Measurements from ENCODE around the gene ACADVL. TPM values are rescaled to one million over a fixed set of nuclear protein-coding genes. Genes with fewer than 3 reads are reported as not detected.
A peak's percentile ranks its signal among the peaks of the same experiment; 100 is the strongest.
"Not testable (repeated sequence)": the region's sequence is repeated elsewhere in the genome, so short reads cannot be mapped to it uniquely, and the experiment has no call there.

Gene ACADVL
- total RNA-seq, 4 donors from 2014 or later = 677 to 996 (median 722) TPM

DNA sequence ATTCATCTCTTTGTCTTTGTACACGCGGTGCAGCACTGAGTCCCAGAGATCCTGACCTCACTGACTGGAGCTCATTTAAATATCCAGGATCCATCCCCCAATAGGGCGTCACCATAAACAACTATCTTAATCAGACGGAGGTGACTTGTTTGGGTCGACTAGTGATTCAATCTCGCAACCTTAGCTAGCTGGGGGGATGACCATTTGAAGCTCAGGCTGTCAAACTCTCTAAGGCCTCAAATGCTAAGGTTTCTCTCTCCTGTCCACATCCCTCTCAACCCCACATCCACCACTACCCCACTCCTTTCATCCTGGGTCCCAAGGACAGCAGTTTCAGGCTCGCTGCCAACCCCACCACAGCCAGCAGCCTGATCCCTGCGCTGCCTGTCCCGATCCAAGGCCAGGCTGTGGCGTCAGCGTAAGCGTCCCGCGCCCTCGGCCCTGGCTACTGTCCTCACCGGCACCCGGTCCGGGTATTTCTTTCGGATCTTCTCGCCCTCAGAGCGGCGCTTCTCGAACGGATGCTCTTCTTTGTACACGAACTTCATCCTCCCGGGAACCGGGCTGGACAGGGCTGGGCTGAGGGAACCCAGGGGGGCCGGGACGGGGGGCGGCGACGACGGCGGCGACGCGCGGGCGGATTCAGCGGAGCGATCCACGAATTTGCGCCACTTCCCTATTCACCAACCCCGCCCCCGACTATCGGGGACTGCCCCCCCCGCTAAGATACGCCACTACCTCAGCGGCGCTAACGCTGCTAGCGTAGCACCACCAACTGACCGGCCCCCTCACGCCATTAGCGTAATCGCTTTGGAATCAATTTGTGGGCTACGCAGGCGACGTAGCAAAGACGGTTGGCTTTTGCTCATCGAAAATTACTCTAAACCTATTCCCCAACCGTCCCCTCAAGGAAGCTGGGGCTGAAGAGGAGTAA, 22.3 kb downstream of the ACADVL start, which contains the start of gene GABARAP:
Gene GABARAP, minus strand, starts transcription at position 667 of the 934 bp plus-strand sequence. Its CDS starts 119 bp downstream, at position 548.
- ATAC-seq (ENCODE audit: low FRiP score) = peak; percentile 34
- TF ChIP-seq, protein P1, sequence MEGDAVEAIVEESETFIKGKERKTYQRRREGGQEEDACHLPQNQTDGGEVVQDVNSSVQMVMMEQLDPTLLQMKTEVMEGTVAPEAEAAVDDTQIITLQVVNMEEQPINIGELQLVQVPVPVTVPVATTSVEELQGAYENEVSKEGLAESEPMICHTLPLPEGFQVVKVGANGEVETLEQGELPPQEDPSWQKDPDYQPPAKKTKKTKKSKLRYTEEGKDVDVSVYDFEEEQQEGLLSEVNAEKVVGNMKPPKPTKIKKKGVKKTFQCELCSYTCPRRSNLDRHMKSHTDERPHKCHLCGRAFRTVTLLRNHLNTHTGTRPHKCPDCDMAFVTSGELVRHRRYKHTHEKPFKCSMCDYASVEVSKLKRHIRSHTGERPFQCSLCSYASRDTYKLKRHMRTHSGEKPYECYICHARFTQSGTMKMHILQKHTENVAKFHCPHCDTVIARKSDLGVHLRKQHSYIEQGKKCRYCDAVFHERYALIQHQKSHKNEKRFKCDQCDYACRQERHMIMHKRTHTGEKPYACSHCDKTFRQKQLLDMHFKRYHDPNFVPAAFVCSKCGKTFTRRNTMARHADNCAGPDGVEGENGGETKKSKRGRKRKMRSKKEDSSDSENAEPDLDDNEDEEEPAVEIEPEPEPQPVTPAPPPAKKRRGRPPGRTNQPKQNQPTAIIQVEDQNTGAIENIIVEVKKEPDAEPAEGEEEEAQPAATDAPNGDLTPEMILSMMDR (IDR thresholded peaks at IDR 0.05) = no peak
- peak; percentile 94 for DNase-seq (ENCODE audit: low spot score)

DNA sequence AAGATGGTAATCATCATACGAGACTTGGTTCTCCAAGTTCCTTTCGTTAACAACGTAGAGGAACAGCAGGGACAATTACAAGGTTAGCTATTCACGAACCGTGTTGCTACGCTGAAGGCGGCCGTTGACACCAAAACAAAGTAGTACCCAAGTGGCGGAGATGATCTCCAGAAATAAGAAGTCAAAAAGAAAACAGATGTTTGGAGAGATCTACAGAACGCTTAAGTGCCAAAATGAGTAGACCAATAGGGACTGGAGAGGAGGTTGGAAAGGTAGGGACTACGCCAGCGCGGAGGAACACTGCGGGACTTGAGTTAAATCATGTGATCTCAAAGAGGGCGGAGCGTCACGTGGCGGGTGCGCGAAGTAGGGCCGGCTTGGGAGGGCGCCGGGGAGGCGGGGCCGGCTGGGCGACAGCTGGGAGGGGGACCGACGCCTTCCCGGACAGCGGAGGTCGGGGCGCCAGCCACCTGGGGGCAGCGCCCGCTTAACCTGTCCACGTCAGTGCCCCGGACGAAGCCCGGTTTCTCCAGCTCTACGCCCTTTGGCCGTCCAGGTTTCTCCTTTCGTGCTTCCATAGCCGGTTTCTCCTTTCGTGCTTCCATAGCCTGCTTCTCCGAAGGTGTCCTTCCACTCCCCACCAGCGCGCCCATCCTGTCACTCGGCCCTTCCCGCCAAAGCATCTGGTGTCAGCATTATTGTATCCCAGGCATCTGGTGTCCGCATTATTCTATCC, 23.1 kb downstream of the ACADVL start:
- peak; percentile 97 for DNase-seq (ENCODE audit: low spot score)
- TF ChIP-seq, protein P1 (IDR thresholded peaks at IDR 0.05) = no peak
- ATAC-seq (ENCODE audit: low FRiP score) = peak; percentile 45

DNA sequence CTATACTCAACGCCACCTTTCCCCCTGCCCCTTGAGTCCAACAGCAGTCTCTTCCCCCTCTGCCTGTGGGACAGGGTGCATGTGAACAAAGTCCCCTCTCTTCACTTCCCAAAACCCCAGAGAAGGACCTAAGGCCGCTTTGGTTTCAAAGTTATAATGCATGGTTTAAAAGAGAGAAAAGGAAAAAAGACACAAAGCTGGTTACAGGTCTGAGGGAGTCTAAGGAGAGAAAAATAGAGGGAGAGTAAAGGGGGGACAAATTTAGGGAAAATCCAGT, 23.7 kb downstream of the ACADVL start:
- TF ChIP-seq, protein P1 (IDR thresholded peaks at IDR 0.05) = no peak

DNA sequence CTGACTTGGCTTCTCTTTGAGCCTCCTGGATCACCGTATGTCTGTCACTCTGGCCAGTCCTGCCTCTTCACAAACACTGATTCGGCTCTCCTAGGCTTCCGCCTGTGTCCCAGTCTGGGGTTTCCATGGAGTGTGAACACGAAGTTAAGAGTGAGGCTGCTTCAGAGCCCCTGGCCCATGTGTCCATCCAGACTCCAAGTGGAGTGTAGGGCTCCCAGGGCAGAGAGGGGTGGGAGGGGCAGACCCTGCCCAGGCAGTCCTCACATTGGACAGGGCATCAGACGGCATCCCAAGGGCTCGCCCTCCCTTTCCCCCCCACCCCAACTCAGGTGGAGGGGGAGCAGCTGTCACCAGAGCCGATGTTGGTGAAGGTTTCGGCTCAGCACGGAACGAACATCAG, 24.1 kb downstream of the ACADVL start:
- not testable (repeated sequence) for ATAC-seq (ENCODE audit: low FRiP score); DNase-seq (ENCODE audit: low spot score)

More for the DNA sequence above, 23.7 kb downstream of the ACADVL start:
- ATAC-seq (ENCODE audit: low FRiP score) = no peak
- no peak for DNase-seq (ENCODE audit: low spot score)

DNA sequence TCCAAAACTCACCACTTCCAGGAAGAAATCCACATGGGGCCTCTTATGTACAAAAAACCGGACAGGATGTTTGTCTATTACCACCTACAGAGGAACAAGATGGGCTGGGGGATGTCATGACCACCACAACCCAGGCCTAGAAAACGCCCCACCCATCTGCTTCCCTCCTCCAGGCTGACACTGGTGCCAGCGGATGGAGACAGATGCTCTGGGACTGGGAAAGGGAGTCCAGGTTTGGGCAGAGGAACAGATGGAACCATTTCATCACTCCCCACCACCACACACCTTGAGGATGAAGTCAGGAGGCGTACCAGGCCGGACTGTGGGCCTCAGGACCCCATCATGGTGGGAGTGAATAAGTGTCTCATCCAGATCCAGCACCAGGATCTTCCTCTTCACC, 27.0 kb downstream of the ACADVL start:
- no peak for DNase-seq (ENCODE audit: low spot score)
- TF ChIP-seq, protein P1 (IDR thresholded peaks at IDR 0.05) = no peak
- ATAC-seq (ENCODE audit: low FRiP score) = no peak

DNA sequence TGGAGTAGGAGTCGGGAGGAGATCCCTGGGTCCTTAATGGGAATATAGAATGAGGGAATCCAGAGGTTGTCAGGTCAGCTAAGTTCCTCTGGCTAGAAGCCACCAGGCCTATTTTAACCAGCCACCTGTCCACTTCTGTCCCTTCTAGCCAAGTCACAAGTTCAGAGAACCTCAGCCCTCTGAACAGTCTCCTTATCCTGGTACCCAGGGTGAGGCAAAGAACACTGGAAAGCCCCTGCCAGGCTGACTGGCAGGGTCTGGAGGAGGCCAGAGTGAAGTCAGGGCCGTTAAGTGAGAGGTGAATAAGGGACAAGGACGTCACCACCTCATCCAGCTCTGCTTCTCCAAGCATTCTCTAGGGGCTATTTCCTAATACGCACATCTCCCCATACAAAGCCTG, 29.1 kb downstream of the ACADVL start:
- ATAC-seq (ENCODE audit: low FRiP score) = no peak
- no peak for DNase-seq (ENCODE audit: low spot score)
- TF ChIP-seq, protein P1 (IDR thresholded peaks at IDR 0.05) = no peak

DNA sequence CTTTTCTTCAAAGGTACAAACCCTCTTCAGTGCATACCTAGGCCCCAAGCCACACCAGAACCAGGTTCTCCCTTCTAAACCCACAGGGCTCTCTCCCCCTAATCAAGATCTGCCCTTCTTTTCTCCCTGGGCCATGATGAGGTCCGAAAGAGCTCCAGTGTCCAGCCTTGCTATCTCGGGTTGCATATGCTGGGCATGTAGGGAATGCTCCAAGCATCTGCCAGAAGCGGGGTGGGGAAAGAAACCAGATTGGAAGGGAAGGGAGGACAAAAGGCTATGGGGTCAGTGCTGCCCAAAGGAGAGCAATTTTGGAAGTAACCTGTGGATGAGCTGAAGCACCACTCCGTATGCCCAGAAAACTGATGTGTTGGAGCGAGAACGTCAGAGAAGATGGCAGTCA, 29.5 kb downstream of the ACADVL start:
- ATAC-seq (ENCODE audit: low FRiP score) = no peak
- TF ChIP-seq, protein P1 (IDR thresholded peaks at IDR 0.05) = no peak

More for the DNA sequence above, 29.5 kb downstream of the ACADVL start:
- DNase-seq (ENCODE audit: low spot score) = no peak
